ENCODE measurements around the gene ANKS1B.
A peak's percentile ranks its signal among the peaks of the same experiment; 100 is the strongest.
"Not testable (repeated sequence)": the region's sequence is repeated elsewhere in the genome, so short reads cannot be mapped to it uniquely, and the experiment has no call there.

ANKS1B gene

GRCh38 chr12:99620159-99620479 is 364.6 kb downstream of the ANKS1B start:
- Histone ChIP-seq H3K4me3 (ENCODE audit: low read length) (no peak overlapping the region), H3K9ac (ENCODE audit: low read length) (no peak overlapping the region), H3K27me3 (replicated peaks; ENCODE audit: control insufficient read depth, insufficient read depth, low read length) (no peaks in the 10 kb centered on the region), H3K4me1 (ENCODE audit: control insufficient read depth, insufficient read depth, low read length) (no peaks in the 10 kb centered on the region), H3K36me3 (ENCODE audit: control insufficient read depth, insufficient read depth, low read length, severe bottlenecking) (no peaks in the 10 kb centered on the region), H3K9me3 (ENCODE audit: control insufficient read depth, low read length) (peaks cover 5% of the 10 kb centered on the region)
- no peak for DNase-seq (ENCODE audit: low read depth)

GRCh38 chr12:99619389-99620158 is 365.2 kb downstream of the ANKS1B start:
- H3K9me3 ChIP-seq (ENCODE audit: control insufficient read depth, low read length), result peaks cover 5% of the 10 kb centered on the region
- no peaks in the 10 kb centered on the region for H3K27me3 ChIP-seq (replicated peaks; ENCODE audit: control insufficient read depth, insufficient read depth, low read length)
- DNase-seq (ENCODE audit: low read depth), result peak; percentile 42
- H3K9ac ChIP-seq (ENCODE audit: low read length), result no peak overlapping the region
- H3K36me3 ChIP-seq (ENCODE audit: control insufficient read depth, insufficient read depth, low read length, severe bottlenecking), result no peaks in the 10 kb centered on the region
- no peak overlapping the region for H3K4me3 ChIP-seq (ENCODE audit: low read length)
- H3K4me1 ChIP-seq (ENCODE audit: control insufficient read depth, insufficient read depth, low read length), result no peaks in the 10 kb centered on the region

DNA sequence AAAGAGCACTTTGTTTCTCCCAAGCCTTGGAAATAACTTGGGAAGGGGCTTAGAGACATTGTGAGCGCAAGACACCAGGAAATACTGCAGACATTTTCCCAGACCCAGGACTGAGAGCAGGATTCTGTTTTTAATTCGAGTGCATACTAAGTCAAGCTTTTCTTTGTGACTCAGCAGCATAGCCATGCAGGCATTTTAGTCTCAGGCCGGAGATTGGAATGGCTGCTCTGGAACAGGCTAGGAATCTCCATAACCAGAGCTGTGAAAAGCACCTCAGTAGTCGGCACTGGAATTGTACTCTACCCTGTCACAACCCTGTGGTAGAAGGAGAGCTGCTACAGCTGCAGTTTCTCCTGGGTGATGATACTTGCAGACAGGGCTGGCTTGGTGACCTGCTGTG is 366.1 kb downstream of the ANKS1B start:
- H3K4me1 ChIP-seq (ENCODE audit: control insufficient read depth, insufficient read depth, low read length), result no peaks in the 10 kb centered on the region
- H3K9me3 ChIP-seq (ENCODE audit: control insufficient read depth, low read length), result peaks cover under 1% of the 10 kb centered on the region
- H3K9ac ChIP-seq (ENCODE audit: low read length), result no peak overlapping the region
- peak; percentile 45 for DNase-seq (ENCODE audit: low read depth)
- no peaks in the 10 kb centered on the region for H3K27me3 ChIP-seq (replicated peaks; ENCODE audit: control insufficient read depth, insufficient read depth, low read length)
- H3K4me3 ChIP-seq (ENCODE audit: low read length), result no peak overlapping the region
- H3K36me3 ChIP-seq (ENCODE audit: control insufficient read depth, insufficient read depth, low read length, severe bottlenecking), result no peaks in the 10 kb centered on the region

DNA sequence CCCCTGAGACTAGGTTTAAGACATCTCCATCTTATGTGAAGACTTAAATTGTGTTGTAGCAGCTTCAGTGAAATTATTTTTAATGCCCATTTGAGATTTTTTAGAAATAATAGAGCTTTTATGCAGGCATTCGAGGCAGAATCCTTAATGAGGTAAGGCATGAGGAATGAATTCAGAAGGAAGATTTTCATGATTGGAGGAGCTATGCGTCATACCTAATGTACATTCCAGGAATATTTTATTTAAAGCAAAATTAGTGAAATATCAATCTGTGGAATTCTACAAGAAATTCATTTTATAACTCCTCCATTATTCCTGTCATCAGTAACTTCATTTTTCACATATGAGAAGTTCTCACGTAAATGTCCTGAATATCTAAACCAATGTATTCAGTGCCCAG is 373.1 kb downstream of the ANKS1B start:
- H3K4me1 ChIP-seq (ENCODE audit: control insufficient read depth, insufficient read depth, low read length), result no peaks in the 10 kb centered on the region
- DNase-seq (ENCODE audit: low read depth), result peak; percentile 38
- H3K36me3 ChIP-seq (ENCODE audit: control insufficient read depth, insufficient read depth, low read length, severe bottlenecking), result no peaks in the 10 kb centered on the region
- no peak overlapping the region for H3K9ac ChIP-seq (ENCODE audit: low read length)
- no peak overlapping the region for H3K4me3 ChIP-seq (ENCODE audit: low read length)
- H3K27me3 ChIP-seq (replicated peaks; ENCODE audit: control insufficient read depth, insufficient read depth, low read length), result no peaks in the 10 kb centered on the region
- no peaks in the 10 kb centered on the region for H3K9me3 ChIP-seq (ENCODE audit: control insufficient read depth, low read length)

DNA sequence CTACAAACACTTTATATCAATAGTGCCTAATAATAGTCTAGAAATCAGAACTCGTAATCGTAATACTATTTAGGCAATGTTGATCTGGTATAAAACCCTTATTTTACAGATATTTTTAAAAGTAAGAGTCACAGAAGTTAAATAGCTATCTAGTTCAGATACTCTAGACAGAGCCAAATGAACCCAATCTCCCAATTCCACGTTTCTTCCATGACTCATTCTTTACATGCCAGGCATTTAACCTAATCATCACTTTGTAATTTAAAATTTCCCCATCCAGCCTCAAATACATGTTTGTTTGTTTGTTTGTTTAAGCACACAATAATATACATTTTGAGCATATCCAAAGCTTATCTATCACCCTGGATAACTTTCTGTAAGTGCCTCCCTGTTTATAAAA is 373.6 kb downstream of the ANKS1B start:
- no peaks in the 10 kb centered on the region for H3K4me1 ChIP-seq (ENCODE audit: control insufficient read depth, insufficient read depth, low read length)
- H3K27me3 ChIP-seq (replicated peaks; ENCODE audit: control insufficient read depth, insufficient read depth, low read length), result no peaks in the 10 kb centered on the region
- H3K4me3 ChIP-seq (ENCODE audit: low read length), result no peak overlapping the region
- no peak overlapping the region for H3K9ac ChIP-seq (ENCODE audit: low read length)
- peak; percentile 57 for DNase-seq (ENCODE audit: low read depth)
- H3K36me3 ChIP-seq (ENCODE audit: control insufficient read depth, insufficient read depth, low read length, severe bottlenecking), result no peaks in the 10 kb centered on the region
- no peaks in the 10 kb centered on the region for H3K9me3 ChIP-seq (ENCODE audit: control insufficient read depth, low read length)

- H3K4me3 ChIP-seq (ENCODE audit: low read length), result no peak overlapping the region
- H3K9me3 ChIP-seq (ENCODE audit: control insufficient read depth, low read length), result no peaks in the 10 kb centered on the region
- no peak overlapping the region for H3K9ac ChIP-seq (ENCODE audit: low read length)
- H3K36me3 ChIP-seq (ENCODE audit: control insufficient read depth, insufficient read depth, low read length, severe bottlenecking), result no peaks in the 10 kb centered on the region
- no peaks in the 10 kb centered on the region for H3K4me1 ChIP-seq (ENCODE audit: control insufficient read depth, insufficient read depth, low read length)
- no peak for DNase-seq (ENCODE audit: low read depth)
- no peaks in the 10 kb centered on the region for H3K27me3 ChIP-seq (replicated peaks; ENCODE audit: control insufficient read depth, insufficient read depth, low read length)
Observed at GRCh38 chr12:99609455-99610181, 375.1 kb downstream of the ANKS1B start.

- no peak overlapping the region for H3K9ac ChIP-seq (ENCODE audit: low read length)
- DNase-seq (ENCODE audit: low read depth), result no peak
Observed at GRCh38 chr12:99600388-99600787, 384.3 kb downstream of the ANKS1B start.

GRCh38 chr12:99598785-99599184 is 386.0 kb downstream of the ANKS1B start:
- Histone ChIP-seq H3K4me1 (ENCODE audit: control insufficient read depth, insufficient read depth, low read length) (no peaks in the 10 kb centered on the region), H3K9me3 (ENCODE audit: control insufficient read depth, low read length) (no peaks in the 10 kb centered on the region), H3K36me3 (ENCODE audit: control insufficient read depth, insufficient read depth, low read length, severe bottlenecking) (no peaks in the 10 kb centered on the region), H3K4me3 (ENCODE audit: low read length) (no peak overlapping the region), H3K9ac (ENCODE audit: low read length) (no peak overlapping the region), H3K27me3 (replicated peaks; ENCODE audit: control insufficient read depth, insufficient read depth, low read length) (no peaks in the 10 kb centered on the region)
- DNase-seq (ENCODE audit: low read depth), result no peak

More at GRCh38 chr12:99600388-99600787, 384.3 kb downstream of the ANKS1B start:
- Histone ChIP-seq H3K4me1 (ENCODE audit: control insufficient read depth, insufficient read depth, low read length) (no peaks in the 10 kb centered on the region), H3K36me3 (ENCODE audit: control insufficient read depth, insufficient read depth, low read length, severe bottlenecking) (no peaks in the 10 kb centered on the region), H3K27me3 (replicated peaks; ENCODE audit: control insufficient read depth, insufficient read depth, low read length) (no peaks in the 10 kb centered on the region), H3K9me3 (ENCODE audit: control insufficient read depth, low read length) (no peaks in the 10 kb centered on the region), H3K4me3 (ENCODE audit: low read length) (no peak overlapping the region)

DNA sequence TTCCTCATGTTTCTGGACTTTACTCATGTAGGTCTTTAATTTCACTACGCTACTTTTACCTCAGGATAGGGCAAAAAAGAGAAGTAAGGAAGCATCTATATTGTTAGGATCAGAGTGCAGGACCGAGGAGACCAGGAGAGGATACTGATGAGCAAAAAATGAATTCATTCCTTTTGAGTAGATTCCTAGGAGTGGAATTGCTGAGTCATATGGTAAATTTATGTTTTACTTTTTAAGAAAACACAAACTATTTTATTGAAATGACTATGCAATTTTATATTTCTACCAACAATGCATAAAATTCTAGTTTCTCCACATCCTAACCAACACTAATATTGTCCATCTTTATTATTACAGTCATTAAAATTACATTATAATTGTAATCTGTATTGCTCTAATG is 388.0 kb downstream of the ANKS1B start:
- DNase-seq (ENCODE audit: low read depth), result peak; percentile 12
- Histone ChIP-seq H3K9me3 (ENCODE audit: control insufficient read depth, low read length) (no peaks in the 10 kb centered on the region), H3K9ac (ENCODE audit: low read length) (no peak overlapping the region), H3K4me3 (ENCODE audit: low read length) (no peak overlapping the region), H3K27me3 (replicated peaks; ENCODE audit: control insufficient read depth, insufficient read depth, low read length) (no peaks in the 10 kb centered on the region), H3K36me3 (ENCODE audit: control insufficient read depth, insufficient read depth, low read length, severe bottlenecking) (no peaks in the 10 kb centered on the region), H3K4me1 (ENCODE audit: control insufficient read depth, insufficient read depth, low read length) (no peaks in the 10 kb centered on the region)

GRCh38 chr12:99577125-99577524 is 407.6 kb downstream of the ANKS1B start:
- not testable (repeated sequence) for H3K36me3 ChIP-seq (ENCODE audit: control insufficient read depth, insufficient read depth, low read length, severe bottlenecking); H3K4me1 ChIP-seq (ENCODE audit: control insufficient read depth, insufficient read depth, low read length); DNase-seq (ENCODE audit: low read depth); H3K4me3 ChIP-seq (ENCODE audit: low read length); H3K9ac ChIP-seq (ENCODE audit: low read length); H3K27me3 ChIP-seq (replicated peaks; ENCODE audit: control insufficient read depth, insufficient read depth, low read length); H3K9me3 ChIP-seq (ENCODE audit: control insufficient read depth, low read length)

DNA sequence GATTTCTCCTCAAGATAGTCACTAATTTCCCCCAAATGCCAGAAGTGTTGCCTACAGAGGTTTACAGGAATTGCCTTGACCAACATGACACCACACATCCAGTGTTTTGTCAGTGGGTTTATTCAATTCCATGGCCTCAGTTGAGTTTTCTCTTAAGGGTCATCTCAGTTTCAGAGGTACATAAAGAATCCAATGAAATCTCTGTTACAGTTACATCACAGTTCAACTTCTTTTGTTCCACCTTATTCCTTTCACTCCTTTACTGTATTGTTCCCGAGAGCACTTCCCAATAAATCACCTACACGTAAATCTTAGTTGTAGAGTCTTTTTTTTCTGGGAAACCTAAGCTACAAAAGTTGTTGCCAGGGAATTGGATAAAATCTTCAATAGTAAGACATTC is 410.8 kb downstream of the ANKS1B start:
- H3K27me3 ChIP-seq (replicated peaks; ENCODE audit: control insufficient read depth, insufficient read depth, low read length), result no peaks in the 10 kb centered on the region
- H3K36me3 ChIP-seq (ENCODE audit: control insufficient read depth, insufficient read depth, low read length, severe bottlenecking), result no peaks in the 10 kb centered on the region
- no peak overlapping the region for H3K4me3 ChIP-seq (ENCODE audit: low read length)

More for the DNA sequence above, 410.8 kb downstream of the ANKS1B start:
- Histone ChIP-seq H3K9me3 (ENCODE audit: control insufficient read depth, low read length) (no peaks in the 10 kb centered on the region), H3K9ac (ENCODE audit: low read length) (no peak overlapping the region), H3K4me1 (ENCODE audit: control insufficient read depth, insufficient read depth, low read length) (no peaks in the 10 kb centered on the region)
- no peak for DNase-seq (ENCODE audit: low read depth)
